Gastrocnemius medialis (tissue), 4 donors: Measurements from ENCODE around the gene RPL31. TPM values are rescaled to one million over a fixed set of nuclear protein-coding genes. Genes with fewer than 3 reads are reported as not detected.

ENCODE experiments used
- ATAC-seq, 2 donors: fragments of 150-250 bp; one replicate each; pipeline ENCODE4 v1.9.1; 2016
- DNase-seq, 2 donors: peaks; one replicate each; pipeline ENCODE4 v3.0.0-alpha.2; 2019
- H3K27ac ChIP-seq, 4 donors: fragments of 200-600 bp; sonication (generic); 1 replicate in 1 of 4; 2 replicates in 3 of 4; pipeline ENCODE4 v1.5.1; 2016 to 2018; ENCODE audit warnings: mild to moderate bottlenecking in 2 of 4, moderate library complexity in 1 of 4
- H3K27me3 ChIP-seq, 3 donors: fragments of 200-600 bp; sonication (generic) in 2 of 3; 1 replicate in 1 of 3; 2 replicates in 2 of 3; pipeline versions ENCODE4 v1.5.1 to v1.6.0; 2016 to 2019; ENCODE audit warnings: mild to moderate bottlenecking in 1 of 3, moderate library complexity in 1 of 3
- H3K36me3 ChIP-seq, 2 donors: fragments of 200-600 bp; sonication (generic) in 1 of 2; one replicate each; pipeline ENCODE4 v1.5.1; 2017 to 2018
- H3K4me1 ChIP-seq, 2 donors: fragments of 200-600 bp; sonication (generic) in 1 of 2; one replicate each; pipeline ENCODE4 v1.5.1; 2016 to 2017; ENCODE audit warnings: mild to moderate bottlenecking in 2 of 2
- H3K4me3 ChIP-seq, 4 donors: fragments of 200-600 bp; sonication (generic) in 3 of 4; 1 replicate in 1 of 4; 2 replicates in 3 of 4; pipeline ENCODE4 v1.5.1; 2016 to 2019; ENCODE audit warnings: mild to moderate bottlenecking in 2 of 4
- H3K9me3 ChIP-seq, 3 donors: fragments of 200-600 bp; sonication (generic) in 2 of 3; 1 replicate in 1 of 3; 2 replicates in 2 of 3; pipeline ENCODE4 v1.5.1; 2016 to 2019
- POLR2A ChIP-seq, 2 donors: fragments of 450-650 bp; IDR thresholded peaks; one replicate each; pipeline ENCODE4 v1.6.1; 2017; ENCODE audit warnings: antibody characterized with exemption in 2 of 2, mild to moderate bottlenecking in 2 of 2, moderate library complexity in 2 of 2
- in situ Hi-C, 4 donors: fragments of 200-750 bp; cut with MboI; loops; one replicate each; pipeline versions ENCODE4 v1.15.0 to v1.8.0; 2017; ENCODE audit warnings: low sequenced_read_pairs in 4 of 4
- intact Hi-C: fragments of 100-400 bp; cut with DNase I; formaldehyde crosslinking; loops from one replicate; pipeline ENCODE4 v1.15.1; 2023; ENCODE audit warnings: low total_unique reads
- total RNA-seq, 4 donors: library from RNA; depleted of rRNA; stranded (reverse); fragments of >200 nt; gene quantifications; one replicate each; pipeline versions ENCODE4 v1.1.0 to v1.2.3, GENCODE V29; 2016
- TF ChIP-seq, protein P1 (sequence below), 5 experiments: fragments of 450-650 bp in 3 of 5; fragments of 200-600 bp in 2 of 5; sonication (generic) in 2 of 5; IDR thresholded peaks in 4 of 5; conservative IDR thresholded peaks in 1 of 5; 1 replicate in 4 of 5; 2 replicates in 1 of 5; pipeline ENCODE4 v1.5.1; 2016 to 2019; ENCODE audit warnings: antibody characterized with exemption in 5 of 5, mild to moderate bottlenecking in 3 of 5, moderate library complexity in 3 of 5

RPL31 gene
- total RNA-seq, 4 donors from 2014 or later: 572 to 825 (median 762) TPM

DNA sequence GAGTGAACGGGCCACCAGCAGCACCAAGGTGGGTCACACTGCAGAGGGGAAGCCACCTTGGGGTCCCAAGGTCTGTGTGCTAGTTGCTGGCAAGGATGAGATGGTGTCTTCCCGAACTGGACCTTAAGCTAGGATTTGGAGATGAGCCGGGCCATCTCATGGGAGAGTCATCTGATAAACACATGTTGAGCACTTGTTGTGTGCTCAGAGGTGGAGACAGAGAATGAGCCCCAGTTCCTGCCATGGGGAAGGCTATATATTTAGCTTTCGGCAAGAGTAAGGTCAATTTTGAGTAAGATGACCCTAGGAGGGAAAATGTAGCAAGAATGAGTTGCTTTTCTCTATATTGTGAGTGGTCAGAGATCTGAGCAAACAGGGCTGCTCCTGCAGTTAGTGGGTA lies 41.4 kb upstream of the RPL31 start:
- Histone ChIP-seq H3K27ac (no peak overlapping the region), H3K27me3 (no peaks in the 10 kb centered on the region), H3K4me1 (peaks cover 14 to 17% of the 10 kb centered on the region in 2 donors), H3K9me3 (no peaks in the 10 kb centered on the region), H3K4me3 (no peak overlapping the region), H3K36me3 (no peaks in the 10 kb centered on the region)
- DNase-seq: no peak
- intact Hi-C loops (no loop called here), in situ Hi-C loops (no loop called here)
- no peak for ATAC-seq
- TF ChIP-seq, protein P1, sequence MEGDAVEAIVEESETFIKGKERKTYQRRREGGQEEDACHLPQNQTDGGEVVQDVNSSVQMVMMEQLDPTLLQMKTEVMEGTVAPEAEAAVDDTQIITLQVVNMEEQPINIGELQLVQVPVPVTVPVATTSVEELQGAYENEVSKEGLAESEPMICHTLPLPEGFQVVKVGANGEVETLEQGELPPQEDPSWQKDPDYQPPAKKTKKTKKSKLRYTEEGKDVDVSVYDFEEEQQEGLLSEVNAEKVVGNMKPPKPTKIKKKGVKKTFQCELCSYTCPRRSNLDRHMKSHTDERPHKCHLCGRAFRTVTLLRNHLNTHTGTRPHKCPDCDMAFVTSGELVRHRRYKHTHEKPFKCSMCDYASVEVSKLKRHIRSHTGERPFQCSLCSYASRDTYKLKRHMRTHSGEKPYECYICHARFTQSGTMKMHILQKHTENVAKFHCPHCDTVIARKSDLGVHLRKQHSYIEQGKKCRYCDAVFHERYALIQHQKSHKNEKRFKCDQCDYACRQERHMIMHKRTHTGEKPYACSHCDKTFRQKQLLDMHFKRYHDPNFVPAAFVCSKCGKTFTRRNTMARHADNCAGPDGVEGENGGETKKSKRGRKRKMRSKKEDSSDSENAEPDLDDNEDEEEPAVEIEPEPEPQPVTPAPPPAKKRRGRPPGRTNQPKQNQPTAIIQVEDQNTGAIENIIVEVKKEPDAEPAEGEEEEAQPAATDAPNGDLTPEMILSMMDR (IDR thresholded peaks at IDR 0.05 in 4 of 5, conservative IDR thresholded peaks at IDR 0.05 in 1 of 5): no peak
- TF ChIP-seq POLR2A (IDR thresholded peaks at IDR 0.05): no peak

DNA sequence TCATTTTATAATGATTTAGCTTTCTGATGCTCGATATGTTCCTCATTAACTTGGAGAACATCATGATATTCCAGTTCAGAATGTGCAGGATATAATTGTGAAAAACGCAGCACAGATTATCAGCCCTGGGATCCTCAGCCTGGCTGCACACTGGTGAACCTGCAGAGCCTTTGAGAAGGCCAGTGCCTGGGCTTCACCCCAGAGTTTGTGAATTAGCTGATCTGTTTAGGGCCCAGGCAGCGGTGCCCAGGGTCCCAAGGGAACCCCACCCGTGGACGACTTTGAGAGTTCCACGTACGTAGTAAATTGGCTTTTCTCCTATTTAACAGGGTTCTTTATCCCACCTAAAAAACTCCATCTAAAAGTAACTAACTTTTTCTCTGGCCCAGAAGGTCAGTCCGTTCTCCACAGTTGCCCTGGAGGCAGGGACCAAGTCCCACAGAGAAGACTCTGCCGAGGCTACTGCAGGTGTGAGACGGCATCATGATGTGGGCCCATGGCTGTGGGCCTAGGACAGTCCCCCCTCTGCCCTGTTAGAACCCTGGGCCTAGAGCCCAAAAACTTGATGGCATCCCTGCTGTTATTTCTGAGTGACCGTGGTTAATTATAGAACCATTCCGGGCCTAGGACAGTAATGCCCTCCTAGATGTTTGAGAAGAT lies 39.6 kb upstream of the RPL31 start:
- no peaks in the 10 kb centered on the region for H3K9me3 ChIP-seq
- ATAC-seq (no peak), DNase-seq (no peak)
- no peak overlapping the region for H3K4me3 ChIP-seq
- in situ Hi-C loops: no loop called here
- peaks cover 13% of the 10 kb centered on the region in 2 donors for H3K4me1 ChIP-seq
- intact Hi-C loops: no loop called here
- H3K27ac ChIP-seq: no peak overlapping the region
- no peak for TF ChIP-seq POLR2A (IDR thresholded peaks at IDR 0.05)
- TF ChIP-seq, protein P1 (IDR thresholded peaks at IDR 0.05 in 4 of 5, conservative IDR thresholded peaks at IDR 0.05 in 1 of 5): no peak
- H3K36me3 ChIP-seq: no peaks in the 10 kb centered on the region
- no peaks in the 10 kb centered on the region for H3K27me3 ChIP-seq

DNA sequence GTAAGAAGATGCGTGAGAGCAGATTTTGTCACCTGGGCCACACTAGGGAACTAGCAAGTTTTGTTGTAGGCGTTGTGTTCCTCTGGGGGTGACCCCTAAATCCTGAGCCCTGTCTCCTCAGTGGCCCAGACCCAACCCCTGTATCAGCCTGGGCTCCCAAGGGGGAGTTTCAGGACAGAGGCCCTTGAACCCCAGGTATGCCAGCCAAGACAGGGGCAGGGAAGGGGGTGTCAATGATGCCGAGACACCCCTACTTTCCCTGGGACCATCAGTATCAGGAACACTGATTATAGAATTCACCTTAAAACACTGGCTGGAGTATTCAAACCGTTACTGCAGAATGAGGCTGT lies 39.1 kb upstream of the RPL31 start:
- Histone ChIP-seq H3K4me1 (peaks cover 8 to 10% of the 10 kb centered on the region in 2 donors), H3K9me3 (no peaks in the 10 kb centered on the region), H3K27ac (no peak overlapping the region), H3K27me3 (no peaks in the 10 kb centered on the region), H3K4me3 (no peak overlapping the region), H3K36me3 (peaks cover 0 to under 1% of the 10 kb centered on the region in 2 donors)
- DNase-seq (no peak), ATAC-seq (no peak)
- intact Hi-C loops (no loop called here), in situ Hi-C loops (no loop called here)
- TF ChIP-seq POLR2A (IDR thresholded peaks at IDR 0.05): no peak
- TF ChIP-seq, protein P1 (IDR thresholded peaks at IDR 0.05 in 4 of 5, conservative IDR thresholded peaks at IDR 0.05 in 1 of 5): no peak

DNA sequence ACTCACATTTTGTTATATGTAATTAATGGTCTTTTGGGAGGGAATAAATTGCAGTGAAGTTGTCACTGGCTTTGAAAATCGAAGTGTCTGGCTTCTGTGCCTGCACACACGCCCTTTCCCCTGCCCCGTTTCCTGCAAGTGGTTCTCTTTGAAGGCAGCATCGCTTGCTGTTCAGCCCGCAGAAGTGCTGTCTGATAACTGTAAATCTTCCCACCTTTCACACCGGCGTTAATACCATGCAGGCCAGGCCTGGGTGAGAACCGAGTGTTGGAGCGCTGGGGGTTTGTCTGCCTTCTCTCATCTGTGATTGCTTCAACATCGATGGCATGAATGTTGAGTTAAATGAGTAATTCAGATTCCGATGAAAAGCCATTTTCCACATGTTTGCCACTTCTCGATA lies 37.9 kb upstream of the RPL31 start:
- H3K27me3 ChIP-seq: no peaks in the 10 kb centered on the region
- H3K36me3 ChIP-seq: peaks cover 0 to 12% of the 10 kb centered on the region in 2 donors
- intact Hi-C loops: no loop called here
- H3K4me3 ChIP-seq: no peak overlapping the region
- H3K9me3 ChIP-seq: no peaks in the 10 kb centered on the region
- peaks cover 0 to 2% of the 10 kb centered on the region in 2 donors for H3K4me1 ChIP-seq
- in situ Hi-C loops: no loop called here
- ATAC-seq (no peak), DNase-seq (no peak)
- H3K27ac ChIP-seq: no peak overlapping the region
- TF ChIP-seq, protein P1 (IDR thresholded peaks at IDR 0.05 in 4 of 5, conservative IDR thresholded peaks at IDR 0.05 in 1 of 5): no peak
- TF ChIP-seq POLR2A (IDR thresholded peaks at IDR 0.05): no peak

DNA sequence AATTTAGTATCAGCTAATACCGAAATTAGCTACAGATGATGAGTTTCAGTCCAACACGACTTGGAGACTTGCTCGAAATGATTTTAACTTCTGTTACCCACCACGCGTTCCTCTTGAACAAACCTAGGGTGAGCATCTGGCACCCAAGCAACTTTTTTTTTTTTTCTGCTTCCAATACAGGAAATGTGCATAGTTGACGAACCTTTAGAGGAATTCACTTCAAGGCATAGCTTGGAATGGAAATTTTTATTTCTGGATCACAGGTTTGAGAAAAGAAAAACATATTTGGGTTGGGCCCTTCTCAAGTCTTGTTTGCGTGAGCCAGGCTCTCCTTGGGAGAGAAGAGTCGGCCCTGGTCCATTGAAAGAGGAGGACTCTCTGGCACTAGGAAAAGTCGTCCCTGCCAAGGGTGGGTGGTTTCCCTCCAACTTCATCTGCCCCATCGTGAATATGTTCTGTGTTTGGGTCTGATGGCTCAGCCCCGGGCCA lies 37.4 kb upstream of the RPL31 start:
- ATAC-seq (no peak), DNase-seq (no peak)
- H3K27me3 ChIP-seq: no peaks in the 10 kb centered on the region
- no peak overlapping the region for H3K27ac ChIP-seq
- peaks cover 0 to 12% of the 10 kb centered on the region in 2 donors for H3K36me3 ChIP-seq
- intact Hi-C loops (no loop called here), in situ Hi-C loops (no loop called here)
- H3K9me3 ChIP-seq: no peaks in the 10 kb centered on the region
- no peaks in the 10 kb centered on the region for H3K4me1 ChIP-seq
- no peak overlapping the region for H3K4me3 ChIP-seq
- TF ChIP-seq, protein P1 (IDR thresholded peaks at IDR 0.05 in 4 of 5, conservative IDR thresholded peaks at IDR 0.05 in 1 of 5): no peak
- TF ChIP-seq POLR2A (IDR thresholded peaks at IDR 0.05): no peak
